ENCODE results near the gene WDR73. TPM values are rescaled to one million over a fixed set of nuclear protein-coding genes. Genes with fewer than 3 reads are reported as not detected.

Gene WDR73
- total RNA-seq, 1 donor from 2014 or later: 46.8 TPM

DNA sequence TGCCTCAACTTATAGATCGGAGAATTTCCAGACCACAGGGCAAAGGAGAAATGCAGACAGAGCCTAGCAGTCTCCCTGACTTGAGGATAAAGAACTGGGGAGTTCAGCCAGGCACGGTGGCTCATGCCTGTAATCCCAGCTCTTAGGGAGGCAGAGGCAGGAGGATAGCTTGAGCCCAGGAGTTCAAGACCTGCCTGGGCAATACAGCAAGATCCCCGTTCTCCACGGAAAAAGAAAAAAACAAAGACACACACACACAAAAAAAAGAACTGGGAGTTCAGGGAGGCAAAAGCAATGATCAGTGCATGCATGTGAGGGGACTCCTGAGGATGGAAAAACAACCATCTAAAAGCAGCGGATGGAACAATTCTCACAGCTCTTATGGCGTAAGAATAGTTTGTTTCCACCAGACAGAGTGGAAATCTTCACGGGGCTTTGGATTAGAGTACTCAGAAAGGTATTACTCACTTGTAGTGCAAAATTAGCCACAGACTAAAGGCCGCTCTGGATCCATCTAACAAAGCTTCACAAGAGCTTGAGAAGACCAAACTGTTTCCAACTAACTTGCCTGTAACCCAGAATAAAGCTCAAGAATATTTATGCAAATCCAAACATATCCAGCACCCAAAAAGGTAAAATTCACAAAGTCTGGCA, 45.6 kb upstream of the WDR73 start:
- Mint-ChIP-seq H3K9me3 (no peaks in the 10 kb centered on the region), H3K27me3 (ENCODE audit: insufficient read depth, low read depth) (peaks cover 2% of the 10 kb centered on the region), H3K27ac (no peak overlapping the region), H3K4me3 (no peak overlapping the region), H3K4me1 (no peaks in the 10 kb centered on the region), H3K36me3 (peaks cover 7% of the 10 kb centered on the region)
- H3K9ac ChIP-seq: no peak overlapping the region
- DNase-seq (ENCODE audit: low spot score): no peak
- H3F3A ChIP-seq (ENCODE audit: low read depth): peaks cover 7% of the 10 kb centered on the region
- H3K4me2 ChIP-seq: no peak overlapping the region
- H3K4me3 ChIP-seq: no peak overlapping the region
- TF ChIP-seq, protein P1, sequence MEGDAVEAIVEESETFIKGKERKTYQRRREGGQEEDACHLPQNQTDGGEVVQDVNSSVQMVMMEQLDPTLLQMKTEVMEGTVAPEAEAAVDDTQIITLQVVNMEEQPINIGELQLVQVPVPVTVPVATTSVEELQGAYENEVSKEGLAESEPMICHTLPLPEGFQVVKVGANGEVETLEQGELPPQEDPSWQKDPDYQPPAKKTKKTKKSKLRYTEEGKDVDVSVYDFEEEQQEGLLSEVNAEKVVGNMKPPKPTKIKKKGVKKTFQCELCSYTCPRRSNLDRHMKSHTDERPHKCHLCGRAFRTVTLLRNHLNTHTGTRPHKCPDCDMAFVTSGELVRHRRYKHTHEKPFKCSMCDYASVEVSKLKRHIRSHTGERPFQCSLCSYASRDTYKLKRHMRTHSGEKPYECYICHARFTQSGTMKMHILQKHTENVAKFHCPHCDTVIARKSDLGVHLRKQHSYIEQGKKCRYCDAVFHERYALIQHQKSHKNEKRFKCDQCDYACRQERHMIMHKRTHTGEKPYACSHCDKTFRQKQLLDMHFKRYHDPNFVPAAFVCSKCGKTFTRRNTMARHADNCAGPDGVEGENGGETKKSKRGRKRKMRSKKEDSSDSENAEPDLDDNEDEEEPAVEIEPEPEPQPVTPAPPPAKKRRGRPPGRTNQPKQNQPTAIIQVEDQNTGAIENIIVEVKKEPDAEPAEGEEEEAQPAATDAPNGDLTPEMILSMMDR (IDR thresholded peaks at IDR 0.05): no peak
- TF ChIP-seq EZH2 (IDR thresholded peaks at IDR 0.05) (no peak), EZH2phosphoT487 (IDR thresholded peaks at IDR 0.05) (no peak)
- H4K20me1 ChIP-seq (ENCODE audit: low read depth): peaks cover 84% of the 10 kb centered on the region
- H3K4me1 ChIP-seq: no peaks in the 10 kb centered on the region
- H3K9me3 ChIP-seq (ENCODE audit: low read depth): no peaks in the 10 kb centered on the region
- no peak overlapping the region for H2AFZ ChIP-seq (replicated peaks)
- H3K79me2 ChIP-seq (ENCODE audit: low read depth): peaks cover 100% of the 10 kb centered on the region
- H3K36me3 ChIP-seq: no peaks in the 10 kb centered on the region
- no peaks in the 10 kb centered on the region for H3K27me3 ChIP-seq
- no peak overlapping the region for H3K27ac ChIP-seq

DNA sequence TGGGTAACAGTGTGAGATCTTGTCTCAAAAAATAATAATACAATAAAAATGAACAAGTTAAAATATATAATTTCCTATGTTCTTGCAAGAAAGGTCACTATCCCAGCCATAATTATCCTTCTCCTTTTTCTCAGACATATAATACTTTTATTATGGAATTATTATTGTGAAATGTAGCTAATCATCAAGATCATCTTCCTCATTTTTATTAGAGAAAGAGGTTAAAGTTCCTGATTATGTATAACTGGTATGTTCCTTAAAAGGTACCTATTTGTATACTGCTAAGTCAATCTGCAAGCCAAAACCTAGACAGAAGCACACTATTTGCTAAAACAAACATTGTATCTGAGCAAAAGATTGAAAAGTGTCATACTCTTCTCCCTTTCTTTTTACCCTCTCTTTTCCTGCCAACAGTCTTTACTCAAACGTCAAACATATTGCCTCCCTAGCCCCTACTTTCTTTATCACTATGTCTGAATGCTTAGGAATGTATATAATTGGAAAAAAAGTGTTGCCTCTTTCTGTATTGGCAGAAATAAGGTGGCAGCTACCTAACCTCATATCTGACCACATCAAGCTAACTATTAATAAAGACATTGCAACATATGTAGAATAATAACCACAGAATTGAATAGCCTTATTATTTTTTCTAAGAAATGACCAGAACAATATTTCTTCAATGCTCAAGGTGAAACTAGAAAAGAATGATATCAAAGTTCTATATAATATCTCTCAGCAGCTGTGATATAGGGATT, 43.3 kb upstream of the WDR73 start:
- H3K4me1 ChIP-seq: no peaks in the 10 kb centered on the region
- H3K9me3 ChIP-seq (ENCODE audit: low read depth): no peaks in the 10 kb centered on the region
- Mint-ChIP-seq H3K4me3 (no peak overlapping the region), H3K27me3 (ENCODE audit: insufficient read depth, low read depth) (peaks cover 2% of the 10 kb centered on the region), H3K4me1 (no peaks in the 10 kb centered on the region), H3K27ac (no peak overlapping the region), H3K36me3 (peaks cover 3% of the 10 kb centered on the region), H3K9me3 (no peaks in the 10 kb centered on the region)
- H3K4me3 ChIP-seq: no peak overlapping the region
- peaks cover 76% of the 10 kb centered on the region for H4K20me1 ChIP-seq (ENCODE audit: low read depth)
- no peak for DNase-seq (ENCODE audit: low spot score)
- peaks cover 7% of the 10 kb centered on the region for H3F3A ChIP-seq (ENCODE audit: low read depth)
- H2AFZ ChIP-seq (replicated peaks): no peak overlapping the region
- H3K36me3 ChIP-seq: no peaks in the 10 kb centered on the region
- TF ChIP-seq, protein P1 (IDR thresholded peaks at IDR 0.05): no peak
- TF ChIP-seq EZH2 (IDR thresholded peaks at IDR 0.05) (no peak), EZH2phosphoT487 (IDR thresholded peaks at IDR 0.05) (no peak)
- H3K4me2 ChIP-seq: no peak overlapping the region
- no peak overlapping the region for H3K27ac ChIP-seq
- H3K9ac ChIP-seq: no peak overlapping the region
- no peaks in the 10 kb centered on the region for H3K27me3 ChIP-seq
- H3K79me2 ChIP-seq (ENCODE audit: low read depth): peaks cover 100% of the 10 kb centered on the region

DNA sequence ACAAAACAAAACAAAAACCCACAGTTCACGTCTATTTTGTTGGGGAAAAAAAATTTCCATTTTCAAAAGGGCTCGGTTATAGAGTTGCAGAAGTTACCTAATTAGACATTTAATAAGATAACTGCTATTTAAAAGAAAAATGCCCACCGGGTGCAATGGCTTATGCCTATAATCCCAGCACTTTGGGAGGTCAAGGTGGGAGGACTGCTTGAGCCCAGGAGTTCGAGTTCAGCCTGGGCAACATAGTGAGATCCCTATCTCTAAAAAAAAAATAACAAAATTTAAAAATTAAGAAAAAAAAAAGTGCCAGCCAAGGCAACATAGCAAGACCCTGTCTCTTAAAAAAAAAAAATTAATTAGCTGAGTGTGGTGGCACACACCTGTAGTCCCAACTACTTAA, 42.7 kb upstream of the WDR73 start:
- no peak overlapping the region for H3K27ac ChIP-seq
- H4K20me1 ChIP-seq (ENCODE audit: low read depth): peaks cover 83% of the 10 kb centered on the region

More for the DNA sequence above, 42.7 kb upstream of the WDR73 start:
- H3K9ac ChIP-seq: no peak overlapping the region
- Mint-ChIP-seq H3K4me1 (no peaks in the 10 kb centered on the region), H3K36me3 (peaks cover 7% of the 10 kb centered on the region), H3K9me3 (no peaks in the 10 kb centered on the region), H3K27me3 (ENCODE audit: insufficient read depth, low read depth) (peaks cover 2% of the 10 kb centered on the region), H3K4me3 (no peak overlapping the region), H3K27ac (no peak overlapping the region)
- no peaks in the 10 kb centered on the region for H3K4me1 ChIP-seq
- H3K4me2 ChIP-seq: no peak overlapping the region
- H3K9me3 ChIP-seq (ENCODE audit: low read depth): no peaks in the 10 kb centered on the region
- H3K27me3 ChIP-seq: no peaks in the 10 kb centered on the region
- TF ChIP-seq EZH2phosphoT487 (IDR thresholded peaks at IDR 0.05) (no peak), EZH2 (IDR thresholded peaks at IDR 0.05) (no peak)
- TF ChIP-seq, protein P1 (IDR thresholded peaks at IDR 0.05): no peak
- H2AFZ ChIP-seq (replicated peaks): no peak overlapping the region
- H3K79me2 ChIP-seq (ENCODE audit: low read depth): peaks cover 100% of the 10 kb centered on the region
- H3F3A ChIP-seq (ENCODE audit: low read depth): peaks cover 7% of the 10 kb centered on the region
- no peak for DNase-seq (ENCODE audit: low spot score)
- no peaks in the 10 kb centered on the region for H3K36me3 ChIP-seq
- no peak overlapping the region for H3K4me3 ChIP-seq
